WI38 (cell line): ENCODE results near the gene ANKRD30A.
"Not testable (repeated sequence)": the region's sequence is repeated elsewhere in the genome, so short reads cannot be mapped to it uniquely, and the experiment has no call there.

Source experiments
- H3K4me3 ChIP-seq: 2 replicates; pipeline ENCODE4 v1.5.1; 2011; ENCODE audit warnings: low read depth, mild to moderate bottlenecking, control low read depth, low read length
- TF ChIP-seq, protein P1 (sequence below): IDR thresholded peaks from 2 replicates; pipeline ENCODE4 v1.5.1; 2012; ENCODE audit warnings: low read depth, mild to moderate bottlenecking, control low read depth, low read length

The ANKRD30A gene

DNA sequence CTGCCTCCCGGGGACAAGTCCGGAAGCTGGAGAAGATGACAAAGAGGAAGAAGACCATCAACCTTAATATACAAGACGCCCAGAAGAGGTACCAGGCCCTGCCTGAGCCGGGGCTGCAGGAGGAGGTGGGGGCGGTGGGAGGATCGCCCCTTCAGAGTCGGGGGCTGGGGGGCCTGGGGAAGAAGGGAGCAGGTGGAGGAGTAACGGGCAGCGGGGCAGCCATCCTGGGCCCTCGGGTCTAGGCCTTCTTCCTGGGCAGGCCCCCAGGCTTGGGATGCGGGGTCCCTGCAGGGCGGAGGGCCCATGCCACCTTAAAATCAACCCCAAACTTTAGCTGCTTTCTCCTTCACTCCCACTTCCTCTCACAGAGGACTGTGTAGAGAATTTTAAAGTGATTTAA, 523 bp downstream of the ANKRD30A start:
- H3K4me3 ChIP-seq: no peak overlapping the region
- TF ChIP-seq, protein P1, sequence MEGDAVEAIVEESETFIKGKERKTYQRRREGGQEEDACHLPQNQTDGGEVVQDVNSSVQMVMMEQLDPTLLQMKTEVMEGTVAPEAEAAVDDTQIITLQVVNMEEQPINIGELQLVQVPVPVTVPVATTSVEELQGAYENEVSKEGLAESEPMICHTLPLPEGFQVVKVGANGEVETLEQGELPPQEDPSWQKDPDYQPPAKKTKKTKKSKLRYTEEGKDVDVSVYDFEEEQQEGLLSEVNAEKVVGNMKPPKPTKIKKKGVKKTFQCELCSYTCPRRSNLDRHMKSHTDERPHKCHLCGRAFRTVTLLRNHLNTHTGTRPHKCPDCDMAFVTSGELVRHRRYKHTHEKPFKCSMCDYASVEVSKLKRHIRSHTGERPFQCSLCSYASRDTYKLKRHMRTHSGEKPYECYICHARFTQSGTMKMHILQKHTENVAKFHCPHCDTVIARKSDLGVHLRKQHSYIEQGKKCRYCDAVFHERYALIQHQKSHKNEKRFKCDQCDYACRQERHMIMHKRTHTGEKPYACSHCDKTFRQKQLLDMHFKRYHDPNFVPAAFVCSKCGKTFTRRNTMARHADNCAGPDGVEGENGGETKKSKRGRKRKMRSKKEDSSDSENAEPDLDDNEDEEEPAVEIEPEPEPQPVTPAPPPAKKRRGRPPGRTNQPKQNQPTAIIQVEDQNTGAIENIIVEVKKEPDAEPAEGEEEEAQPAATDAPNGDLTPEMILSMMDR: no peak

- no peak overlapping the region for H3K4me3 ChIP-seq
- TF ChIP-seq, protein P1: no peak
Measured at GRCh38 chr10:37146443-37146842, 21.0 kb downstream of the ANKRD30A start.

- H3K4me3 ChIP-seq: not testable (repeated sequence)
Measured at GRCh38 chr10:37162430-37162829, 37.0 kb downstream of the ANKRD30A start.

- not testable (repeated sequence) for H3K4me3 ChIP-seq
Measured at GRCh38 chr10:37171945-37172344, 46.5 kb downstream of the ANKRD30A start.

DNA sequence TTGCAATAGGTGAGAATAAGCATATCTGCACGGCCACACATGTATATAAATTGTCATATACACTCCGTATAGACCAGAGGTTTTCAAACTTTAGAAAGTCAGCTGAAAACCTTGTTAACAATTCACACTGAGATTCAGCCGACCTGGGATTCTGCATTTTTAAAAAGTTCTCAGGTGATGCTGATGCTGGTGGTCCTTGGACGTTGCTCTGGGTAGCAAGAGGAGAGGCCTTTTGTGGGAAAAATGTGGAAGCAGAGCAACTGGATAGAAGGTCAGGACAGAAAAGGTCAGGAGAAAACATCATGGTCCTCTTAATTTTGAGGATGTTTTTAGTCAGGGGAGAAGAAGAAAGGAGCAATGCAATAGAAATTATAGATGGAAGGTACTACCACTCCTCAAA, 52.9 kb downstream of the ANKRD30A start:
- not testable (repeated sequence) for H3K4me3 ChIP-seq

- not testable (repeated sequence) for H3K4me3 ChIP-seq
Measured at GRCh38 chr10:37182719-37183118, 57.3 kb downstream of the ANKRD30A start.

DNA sequence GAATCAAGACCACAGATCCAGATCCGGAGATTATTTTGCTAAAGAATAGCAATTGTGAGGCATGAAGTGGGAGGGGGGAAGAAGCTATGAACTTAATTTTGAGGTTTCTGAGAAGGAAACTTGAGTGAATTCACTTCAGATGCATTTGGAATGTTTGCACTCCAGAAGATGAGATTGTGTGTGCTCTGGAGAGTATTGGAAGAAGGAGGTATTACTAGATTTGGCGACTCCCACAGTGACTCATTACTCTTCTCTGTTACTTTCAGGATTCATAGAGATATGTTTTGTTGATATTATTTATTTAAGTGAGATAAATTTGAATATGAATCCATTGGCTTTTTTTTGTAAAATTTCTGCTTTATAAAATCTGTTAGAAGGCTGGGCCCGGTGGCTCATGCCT, 80.7 kb downstream of the ANKRD30A start:
- TF ChIP-seq, protein P1: no peak
- no peak overlapping the region for H3K4me3 ChIP-seq

- no peak overlapping the region for H3K4me3 ChIP-seq
- TF ChIP-seq, protein P1: no peak
Measured at GRCh38 chr10:37220866-37221265, 95.5 kb downstream of the ANKRD30A start.

DNA sequence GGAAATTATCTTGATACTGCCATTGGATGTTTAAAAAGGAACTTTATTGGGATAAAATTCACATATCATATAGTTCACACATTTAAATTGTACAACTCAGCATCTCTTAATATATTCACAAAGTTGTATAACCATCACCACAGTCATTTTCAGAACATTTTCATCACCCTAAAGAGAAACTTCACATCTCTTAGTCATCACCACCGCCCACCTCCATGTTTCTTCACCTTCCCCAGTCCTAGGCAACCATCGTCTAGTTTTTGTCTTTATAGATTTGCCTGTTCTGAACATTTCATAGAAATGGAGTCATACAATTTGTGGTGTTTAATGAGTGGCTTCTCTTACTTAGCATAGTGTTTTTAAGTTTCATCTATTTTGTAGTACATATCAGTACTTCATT, 96.6 kb downstream of the ANKRD30A start:
- TF ChIP-seq, protein P1: no peak
- no peak overlapping the region for H3K4me3 ChIP-seq

DNA sequence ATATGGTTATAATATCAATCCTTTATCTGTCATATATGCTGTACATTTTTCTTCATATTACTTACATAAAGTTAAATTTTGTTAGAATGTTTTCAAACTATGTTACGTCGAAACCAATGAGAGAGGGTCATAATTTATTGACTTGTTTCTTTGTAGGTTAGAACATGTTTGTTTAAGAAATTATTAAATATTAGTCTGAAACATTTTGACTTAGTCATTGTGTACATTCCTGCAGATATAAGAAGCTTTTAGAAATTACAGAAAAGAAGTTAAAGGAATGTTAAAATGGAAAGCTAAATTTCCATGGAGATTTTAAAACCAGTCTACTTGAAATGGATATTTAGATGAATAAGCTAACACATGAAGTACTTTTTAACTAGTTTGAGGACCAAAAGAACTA, 99.8 kb downstream of the ANKRD30A start:
- TF ChIP-seq, protein P1: no peak
- no peak overlapping the region for H3K4me3 ChIP-seq
